Subcutaneous adipose tissue (tissue), 4 donors: ENCODE measurements around the gene ASB6. TPM values are rescaled to one million over a fixed set of nuclear protein-coding genes. Genes with fewer than 3 reads are reported as not detected.

Experiments
- total RNA-seq, 4 donors: library from RNA; depleted of rRNA; stranded (reverse); fragments of >200 nt; gene quantifications; one replicate each; pipeline ENCODE4 v1.1.0, GENCODE V29; 2016
- TF ChIP-seq, protein P1 (sequence below): fragments of 450-650 bp; IDR thresholded peaks from one replicate; pipeline ENCODE4 v1.5.1; 2016; ENCODE audit warnings: low read depth, mild to moderate bottlenecking, control low read depth, antibody characterized with exemption, moderate library complexity

Gene ASB6
- total RNA-seq, 4 donors from 2014 or later, result 8.8 to 15.6 (median 10.1) TPM

DNA sequence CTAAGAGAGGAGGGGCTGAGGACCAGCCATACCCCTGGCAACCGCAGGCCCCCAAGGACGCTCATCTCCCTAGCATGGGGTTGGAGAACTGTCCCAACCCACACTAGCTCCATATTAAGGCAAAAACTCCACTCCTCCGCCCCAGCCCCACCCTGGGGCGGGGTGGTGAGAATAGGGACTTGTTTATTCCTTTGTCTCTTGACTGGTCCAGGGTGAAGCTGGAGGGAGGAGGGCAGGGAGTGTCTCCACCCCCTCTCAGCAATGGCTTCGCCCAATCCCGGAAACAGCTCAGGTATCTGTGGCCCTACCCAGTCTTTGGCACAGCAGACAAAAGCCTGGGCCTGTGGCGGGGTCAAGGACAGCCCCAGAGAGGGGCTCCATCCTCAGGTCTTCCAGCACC is 40.4 kb upstream of the ASB6 start:
- TF ChIP-seq, protein P1, sequence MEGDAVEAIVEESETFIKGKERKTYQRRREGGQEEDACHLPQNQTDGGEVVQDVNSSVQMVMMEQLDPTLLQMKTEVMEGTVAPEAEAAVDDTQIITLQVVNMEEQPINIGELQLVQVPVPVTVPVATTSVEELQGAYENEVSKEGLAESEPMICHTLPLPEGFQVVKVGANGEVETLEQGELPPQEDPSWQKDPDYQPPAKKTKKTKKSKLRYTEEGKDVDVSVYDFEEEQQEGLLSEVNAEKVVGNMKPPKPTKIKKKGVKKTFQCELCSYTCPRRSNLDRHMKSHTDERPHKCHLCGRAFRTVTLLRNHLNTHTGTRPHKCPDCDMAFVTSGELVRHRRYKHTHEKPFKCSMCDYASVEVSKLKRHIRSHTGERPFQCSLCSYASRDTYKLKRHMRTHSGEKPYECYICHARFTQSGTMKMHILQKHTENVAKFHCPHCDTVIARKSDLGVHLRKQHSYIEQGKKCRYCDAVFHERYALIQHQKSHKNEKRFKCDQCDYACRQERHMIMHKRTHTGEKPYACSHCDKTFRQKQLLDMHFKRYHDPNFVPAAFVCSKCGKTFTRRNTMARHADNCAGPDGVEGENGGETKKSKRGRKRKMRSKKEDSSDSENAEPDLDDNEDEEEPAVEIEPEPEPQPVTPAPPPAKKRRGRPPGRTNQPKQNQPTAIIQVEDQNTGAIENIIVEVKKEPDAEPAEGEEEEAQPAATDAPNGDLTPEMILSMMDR, result no peak

- TF ChIP-seq, protein P1, result no peak
Measured at GRCh38 chr9:129681924-129682323, 40.0 kb upstream of the ASB6 start.

GRCh38 chr9:129679537-129679936 is 37.6 kb upstream of the ASB6 start:
- TF ChIP-seq, protein P1, result no peak

DNA sequence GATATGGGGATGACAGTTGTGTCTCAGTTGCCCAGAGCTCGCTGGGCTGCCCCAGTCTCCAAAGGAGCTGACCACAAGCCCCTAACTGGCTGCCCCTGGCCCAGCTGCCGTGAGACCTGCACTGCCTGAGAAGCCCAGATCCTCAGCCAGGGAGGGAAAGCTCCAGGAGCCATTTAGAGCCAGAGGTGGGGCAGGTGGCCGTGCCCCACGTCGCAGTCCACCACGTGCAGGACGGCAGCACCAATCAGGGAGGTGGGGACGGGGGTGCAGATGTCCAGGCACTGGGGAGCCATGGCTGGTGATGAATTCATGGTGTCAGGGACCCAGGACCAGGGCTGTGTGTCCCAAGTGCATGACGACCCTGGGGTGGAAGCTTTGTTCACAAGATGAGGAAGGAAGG is 36.9 kb upstream of the ASB6 start:
- TF ChIP-seq, protein P1, result no peak

DNA sequence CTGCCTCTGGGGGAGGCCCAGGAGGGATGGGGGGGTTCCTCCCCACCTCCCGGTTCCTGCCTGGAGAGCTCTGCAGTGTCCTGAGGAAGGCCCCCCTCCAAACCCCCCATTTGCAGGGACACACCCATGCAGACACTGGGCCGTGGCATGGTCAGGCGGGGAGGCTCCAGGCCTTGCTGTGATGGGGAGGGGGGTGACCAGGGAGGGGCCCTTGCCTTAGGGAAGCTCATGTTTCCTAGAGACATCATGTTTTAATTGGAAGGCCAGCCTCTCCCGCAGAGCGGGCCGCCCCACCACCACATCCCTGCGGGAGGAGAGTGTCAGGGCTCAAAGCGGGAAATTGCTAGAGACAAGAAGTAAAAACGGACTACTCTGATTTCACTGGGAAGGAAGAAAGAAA is 35.5 kb upstream of the ASB6 start:
- TF ChIP-seq, protein P1, result no peak

GRCh38 chr9:129676975-129677374 is 35.0 kb upstream of the ASB6 start:
- TF ChIP-seq, protein P1, result no peak

- TF ChIP-seq, protein P1, result no peak
Measured at GRCh38 chr9:129676287-129676686, 34.3 kb upstream of the ASB6 start.
